ENCODE measurements around the gene MRPL27. TPM values are rescaled to one million over a fixed set of nuclear protein-coding genes. Genes with fewer than 3 reads are reported as not detected.
"Not testable (repeated sequence)": the region's sequence is repeated elsewhere in the genome, so short reads cannot be mapped to it uniquely, and the experiment has no call there.

Gene MRPL27
- total RNA-seq, 4 donors from 2014 or later = 16.4 to 72.1 (median 45.8) TPM

GRCh38 chr17:50414808-50415207 lies 41.8 kb upstream of the MRPL27 start:
- H3K9me3 ChIP-seq = no peaks in the 10 kb centered on the region
- H3K36me3 ChIP-seq = no peaks in the 10 kb centered on the region
- H3K27ac ChIP-seq = no peak overlapping the region
- no peak overlapping the region for H3K4me3 ChIP-seq
- H3K4me1 ChIP-seq = no peaks in the 10 kb centered on the region
- no peaks in the 10 kb centered on the region for H3K27me3 ChIP-seq
- intact Hi-C loops (cut with DNase I; ENCODE audit: low total_unique reads) = no loop called here
- TF ChIP-seq POLR2A (IDR thresholded peaks at IDR 0.05) = no peak
- no peak for TF ChIP-seq CTCF (IDR thresholded peaks at IDR 0.05)
- DNase-seq = no peak

- DNase-seq = no peak
- TF ChIP-seq CTCF (IDR thresholded peaks at IDR 0.05) (no peak), POLR2A (IDR thresholded peaks at IDR 0.05) (no peak)
- no peak overlapping the region for H3K4me3 ChIP-seq
- H3K36me3 ChIP-seq = no peaks in the 10 kb centered on the region
- H3K27ac ChIP-seq = no peak overlapping the region
- H3K4me1 ChIP-seq = no peaks in the 10 kb centered on the region
- no peaks in the 10 kb centered on the region for H3K27me3 ChIP-seq
- H3K9me3 ChIP-seq = no peaks in the 10 kb centered on the region
- intact Hi-C loops (cut with DNase I; ENCODE audit: low total_unique reads) = no loop called here
Measured at GRCh38 chr17:50412188-50412732, 39.3 kb upstream of the MRPL27 start.

- Histone ChIP-seq H3K4me1 (no peaks in the 10 kb centered on the region), H3K27me3 (no peaks in the 10 kb centered on the region), H3K4me3 (no peak overlapping the region), H3K9me3 (no peaks in the 10 kb centered on the region), H3K36me3 (no peaks in the 10 kb centered on the region), H3K27ac (no peak overlapping the region)
- no peak for DNase-seq
- TF ChIP-seq CTCF (IDR thresholded peaks at IDR 0.05) (no peak), POLR2A (IDR thresholded peaks at IDR 0.05) (no peak)
- intact Hi-C loops (cut with DNase I; ENCODE audit: low total_unique reads) = no loop called here
Measured at GRCh38 chr17:50407921-50408320, 34.9 kb upstream of the MRPL27 start.

GRCh38 chr17:50406578-50406977 lies 33.6 kb upstream of the MRPL27 start:
- Histone ChIP-seq H3K27ac (no peak overlapping the region), H3K4me1 (no peaks in the 10 kb centered on the region), H3K4me3 (no peak overlapping the region), H3K9me3 (no peaks in the 10 kb centered on the region), H3K27me3 (no peaks in the 10 kb centered on the region), H3K36me3 (no peaks in the 10 kb centered on the region)
- no peak for DNase-seq
- intact Hi-C loops (cut with DNase I; ENCODE audit: low total_unique reads) = no loop called here
- TF ChIP-seq POLR2A (IDR thresholded peaks at IDR 0.05) = no peak
- TF ChIP-seq CTCF (IDR thresholded peaks at IDR 0.05) = no peak

GRCh38 chr17:50405351-50405750 lies 32.4 kb upstream of the MRPL27 start:
- H3K4me3 ChIP-seq; intact Hi-C loops (cut with DNase I; ENCODE audit: low total_unique reads); H3K9me3 ChIP-seq; H3K27me3 ChIP-seq; DNase-seq; H3K36me3 ChIP-seq; H3K4me1 ChIP-seq; H3K27ac ChIP-seq: not testable (repeated sequence)

- intact Hi-C loops (cut with DNase I; ENCODE audit: low total_unique reads); H3K36me3 ChIP-seq: not testable (repeated sequence)
Measured at GRCh38 chr17:50399591-50399990, 26.6 kb upstream of the MRPL27 start.

GRCh38 chr17:50398672-50399071 lies 25.7 kb upstream of the MRPL27 start:
- intact Hi-C loops (cut with DNase I; ENCODE audit: low total_unique reads); H3K27me3 ChIP-seq; H3K4me3 ChIP-seq; DNase-seq; H3K36me3 ChIP-seq; H3K9me3 ChIP-seq; H3K27ac ChIP-seq: not testable (repeated sequence)
- H3K4me1 ChIP-seq = peaks cover 3 to 11% of the 10 kb centered on the region in 2 donors

More at GRCh38 chr17:50399591-50399990, 26.6 kb upstream of the MRPL27 start:
- H3K27ac ChIP-seq, H3K27me3 ChIP-seq, H3K4me3 ChIP-seq, DNase-seq, H3K9me3 ChIP-seq: not testable (repeated sequence)
- peaks cover 3 to 11% of the 10 kb centered on the region in 2 donors for H3K4me1 ChIP-seq
